ENCODE data around the gene NPAS1. TPM values are rescaled to one million over a fixed set of nuclear protein-coding genes. Genes with fewer than 3 reads are reported as not detected.

Gene NPAS1
- total and polyA plus RNA-seq, 2 of the 13 experiments (the other 11 are each of a cell fraction or from before 2014, with no cell fraction given): 0.35 to 2.9 TPM

- ChIA-PET POLR2A (interaction anchor here (0.6 kb wide), 1 partner anchor 136 kb away, joined by 3 read pairs; no protein-coding TSS in a partner anchor), CTCF (ENCODE audit: low intra/inter-chr PET ratio, low total read pairs) (no interaction called here)
- WGBS (ENCODE audit: low lambda C conversion rate): 94% methylated on average over 22 of the region's 25 CpGs
- BruUV-seq (replicated peaks): no TSS peak
- Histone ChIP-seq H4K20me1 (ENCODE audit: insufficient read depth, low read length) (no peaks in the 10 kb centered on the region; the same call in 1 of the 2 replicates), H3K9ac (ENCODE audit: insufficient read depth, low read depth, low read length) (no peak overlapping the region), H3K27me3 (ENCODE audit: control insufficient read depth in 1 of 2, insufficient read depth in 2 of 2, low read length in 2 of 2) (no peaks in the 10 kb centered on the region), H2AFZ (ENCODE audit: low read length) (no peak overlapping the region), H3K27ac (ENCODE audit: extremely low read length, insufficient read depth, low read length) (no peak overlapping the region), H3K79me2 (ENCODE audit: insufficient read depth, low read length) (no peaks in the 10 kb centered on the region), H3K36me3 (replicated peaks in 1 of 2; ENCODE audit: control insufficient read depth in 1 of 2, insufficient read depth in 2 of 2, low read length in 2 of 2) (peaks cover 50 to 76% of the 10 kb centered on the region in 2 experiments), H3K9me3 (ENCODE audit: low read length) (no peaks in the 10 kb centered on the region), H3K4me2 (ENCODE audit: low read depth, low read length) (no peak overlapping the region), H3K4me3 (replicated peaks in 1 of 3; ENCODE audit: insufficient read depth in 1 of 3, low read depth in 2 of 3, low read length in 3 of 3) (no peak overlapping the region), H3K4me1 (ENCODE audit: insufficient read depth, low read length) (no peaks in the 10 kb centered on the region)
- in situ Hi-C loops (cut with HindIII; ENCODE audit: extremely low pct_ligation_motif_present, low pct_unique_long_range_greater_than_20kb): loop anchor here (5.0 kb wide), 1 partner anchor 136 kb away; no protein-coding TSS in a partner anchor
- intact Hi-C loops (cut with micrococcal nuclease; ENCODE audit: unreplicated experiment): no loop called here
- no peak for ATAC-seq
- no peak for DNase-seq (ENCODE audit: low spot score)
- TF ChIP-seq AGO2 (optimal IDR thresholded peaks at IDR 0.05; ENCODE audit: low read depth, low read length) (peak; percentile 56), ZNF749 (CRISPR knock-in tag; IDR thresholded peaks at IDR 0.05; ENCODE audit: borderline replicate concordance) (no peak), SP1 (IDR thresholded peaks at IDR 0.05) (no peak), SP1 (CRISPR knock-in tag; IDR thresholded peaks at IDR 0.05) (no peak), ZNF354B (CRISPR knock-in tag; IDR thresholded peaks at IDR 0.05) (no peak), CCAR2 (optimal IDR thresholded peaks at IDR 0.05; ENCODE audit: low read depth, low read length) (no peak), ZNF350 (CRISPR knock-in tag; IDR thresholded peaks at IDR 0.05; ENCODE audit: borderline replicate concordance, low read depth) (no peak), ZNF383 (CRISPR knock-in tag; IDR thresholded peaks at IDR 0.05; ENCODE audit: borderline replicate concordance) (no peak)
- FAIRE-seq: no peak
Measured at GRCh38 chr19:46992699-46993535, 26.7 kb upstream of the NPAS1 start.
